NCI-H524 treated with DMSO at 0.1 percent for 48 hours (cell line): ENCODE results near the gene FAM210A.

Experiments
- DNase-seq: peaks from one replicate; lab custom pipeline; 2025; lab: John Stamatoyannopoulos, UW

FAM210A gene

GRCh38 chr18:13645093-13645492 is 81.3 kb downstream of the FAM210A start:
- DNase-seq, result no peak

- DNase-seq, result no peak
Measured at GRCh38 chr18:13643261-13643751, 83.1 kb downstream of the FAM210A start.

- no peak for DNase-seq
Measured at GRCh38 chr18:13642440-13642827, 83.9 kb downstream of the FAM210A start.

GRCh38 chr18:13641551-13642439 is 84.6 kb downstream of the FAM210A start:
- no peak for DNase-seq

GRCh38 chr18:13640266-13640860 is 86.0 kb downstream of the FAM210A start:
- DNase-seq, result no peak

- no peak for DNase-seq
Measured at GRCh38 chr18:13638719-13639595, 87.4 kb downstream of the FAM210A start.

GRCh38 chr18:13635046-13635445 is 91.3 kb downstream of the FAM210A start:
- DNase-seq, result no peak

- no peak for DNase-seq
Measured at GRCh38 chr18:13633700-13634099, 92.7 kb downstream of the FAM210A start.

GRCh38 chr18:13630716-13631268 is 95.6 kb downstream of the FAM210A start:
- no peak for DNase-seq

GRCh38 chr18:13629841-13630715 is 96.3 kb downstream of the FAM210A start:
- no peak for DNase-seq

- no peak for DNase-seq
Measured at GRCh38 chr18:13628211-13628610, 98.1 kb downstream of the FAM210A start.

GRCh38 chr18:13627639-13628038 is 98.7 kb downstream of the FAM210A start:
- DNase-seq, result no peak

- no peak for DNase-seq
Measured at GRCh38 chr18:13626544-13626908, 99.8 kb downstream of the FAM210A start.

- no peak for DNase-seq
Measured at GRCh38 chr18:13625843-13626543, 100.4 kb downstream of the FAM210A start.

GRCh38 chr18:13625355-13625754 is 101.0 kb downstream of the FAM210A start:
- DNase-seq, result no peak

GRCh38 chr18:13624563-13625237 is 101.7 kb downstream of the FAM210A start:
- no peak for DNase-seq

- DNase-seq, result no peak
Measured at GRCh38 chr18:13623871-13624270, 102.5 kb downstream of the FAM210A start.

GRCh38 chr18:13623348-13623747 is 103.0 kb downstream of the FAM210A start:
- DNase-seq, result no peak

GRCh38 chr18:13622751-13623150 is 103.6 kb downstream of the FAM210A start:
- DNase-seq, result no peak
